Right lobe of liver (tissue), 6 donors: ENCODE data around the gene ADO. TPM values are rescaled to one million over a fixed set of nuclear protein-coding genes. Genes with fewer than 3 reads are reported as not detected.

Experiments
- ATAC-seq, 4 donors: fragments of 200-7000 bp; cut with Tn5 transposase; one replicate each; pipeline ENCODE4 v1.9.1; 2020; ENCODE audit warnings: mild to moderate bottlenecking in 4 of 4, moderate library complexity in 4 of 4
- DNase-seq, 3 donors: peaks; one replicate each; pipeline ENCODE4 v3.0.0-alpha.2; 2020
- H3K27ac ChIP-seq, 3 donors: fragments of 200-600 bp; one replicate each; pipeline ENCODE4 v1.8.0; 2022
- H3K27me3 ChIP-seq, 2 donors: fragments of 200-600 bp; one replicate each; pipeline ENCODE4 v1.8.0; 2022
- H3K36me3 ChIP-seq, 4 donors: fragments of 200-600 bp; sonication (generic) in 1 of 4; one replicate each; pipeline versions ENCODE4 v1.5.1 to v1.8.0; 2017 to 2022; ENCODE audit warnings: control low read depth in 1 of 4
- H3K4me1 ChIP-seq, 4 donors: fragments of 200-600 bp; sonication (generic) in 1 of 4; one replicate each; pipeline versions ENCODE4 v1.5.1 to v1.8.0; 2017 to 2022; ENCODE audit warnings: control low read depth in 1 of 4
- H3K4me3 ChIP-seq, 3 donors: fragments of 200-600 bp; one replicate each; pipeline ENCODE4 v1.8.0; 2022
- H3K9me3 ChIP-seq, 4 donors: fragments of 200-600 bp; sonication (generic) in 1 of 4; one replicate each; pipeline versions ENCODE4 v1.5.1 to v1.8.0; 2017 to 2022; ENCODE audit warnings: control low read depth in 1 of 4
- POLR2A ChIP-seq: fragments of 450-650 bp; IDR thresholded peaks from one replicate; pipeline ENCODE4 v1.6.1; 2017; ENCODE audit warnings: antibody characterized with exemption, mild to moderate bottlenecking
- WGBS: methylation state at CpG from one replicate; pipeline ENCODE4 v1.1.6; 2018; ENCODE audit warnings: low coverage, low lambda C conversion rate; ENCODE audit not compliant: insufficient coverage; ENCODE audit errors: missing lambda C conversion rate; 5-methylcytosine and 5-hydroxymethylcytosine counted together
- intact Hi-C, 2 donors: fragments of 100-400 bp; cut with DNase I; formaldehyde crosslinking; loops; one replicate each; pipeline versions ENCODE4 v1.11.2 to v1.14.1; 2022
- total RNA-seq, 6 experiments: library from RNA; depleted of rRNA in 2 of 6; stranded (reverse); fragments of >200 nt in 2 of 6; fragmentation: NEBNext Ultra II Directional in 3 of 6; extraction: Animal tissue kit (Norgen Biotek cat#: 25700) in 3 of 6; gene quantifications; one replicate each; pipeline versions ENCODE4 v1.1.0 to v1.2.4, GENCODE V29; 2016 to 2023
- TF ChIP-seq, protein P1 (sequence below), 4 donors: fragments of 200-600 bp in 3 of 4; fragments of 450-650 bp in 1 of 4; IDR thresholded peaks; one replicate each; pipeline versions ENCODE4 v1.5.1 to v1.8.0; 2016 to 2022; ENCODE audit warnings: antibody characterized with exemption in 4 of 4, mild to moderate bottlenecking in 2 of 4
- donor health status: DM: no; HTN: yes; CAD: no.
- donor health status: DM: no; HTN: no; CAD: no.
- donor health status: DM: no; HTN: no; CAD: no.
- donor health status: DM: no; HTN: yes; CAD: no.
- donor health status: DM: no; HTN: yes; CAD: no.

ADO gene
- total RNA-seq, 6 experiments from 2014 or later: 4.2 to 8.3 (median 5.5) TPM

DNA sequence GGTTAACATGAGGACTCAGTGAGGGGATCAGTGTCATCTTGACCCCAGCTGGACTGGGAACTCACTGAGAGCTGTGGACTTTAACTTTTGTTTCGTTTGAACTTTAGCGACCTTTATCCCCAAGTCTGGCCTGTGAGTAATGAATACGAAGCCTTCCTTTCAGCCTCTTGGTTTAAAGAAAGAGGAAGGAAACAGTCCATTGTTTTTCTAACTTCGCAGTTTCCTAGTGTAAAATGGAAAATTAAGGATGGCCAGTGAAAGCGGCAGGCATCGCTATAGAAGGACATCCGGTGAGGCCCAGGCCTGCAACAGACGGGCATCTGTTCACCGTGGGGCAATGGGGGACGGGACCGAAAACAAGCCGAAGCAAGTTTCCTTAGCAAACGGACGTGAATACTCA is 44.1 kb upstream of the ADO start:
- intact Hi-C loops: no loop called here
- 42% methylated on average over 13 of the region's 14 CpGs for WGBS
- Histone ChIP-seq H3K4me3 (no peak overlapping the region), H3K27me3 (no peaks in the 10 kb centered on the region), H3K9me3 (no peaks in the 10 kb centered on the region), H3K36me3 (no peaks in the 10 kb centered on the region), H3K27ac (peak overlapping the region in 1 of 3 donors; percentile 51), H3K4me1 (no peaks in the 10 kb centered on the region)
- TF ChIP-seq, protein P1, sequence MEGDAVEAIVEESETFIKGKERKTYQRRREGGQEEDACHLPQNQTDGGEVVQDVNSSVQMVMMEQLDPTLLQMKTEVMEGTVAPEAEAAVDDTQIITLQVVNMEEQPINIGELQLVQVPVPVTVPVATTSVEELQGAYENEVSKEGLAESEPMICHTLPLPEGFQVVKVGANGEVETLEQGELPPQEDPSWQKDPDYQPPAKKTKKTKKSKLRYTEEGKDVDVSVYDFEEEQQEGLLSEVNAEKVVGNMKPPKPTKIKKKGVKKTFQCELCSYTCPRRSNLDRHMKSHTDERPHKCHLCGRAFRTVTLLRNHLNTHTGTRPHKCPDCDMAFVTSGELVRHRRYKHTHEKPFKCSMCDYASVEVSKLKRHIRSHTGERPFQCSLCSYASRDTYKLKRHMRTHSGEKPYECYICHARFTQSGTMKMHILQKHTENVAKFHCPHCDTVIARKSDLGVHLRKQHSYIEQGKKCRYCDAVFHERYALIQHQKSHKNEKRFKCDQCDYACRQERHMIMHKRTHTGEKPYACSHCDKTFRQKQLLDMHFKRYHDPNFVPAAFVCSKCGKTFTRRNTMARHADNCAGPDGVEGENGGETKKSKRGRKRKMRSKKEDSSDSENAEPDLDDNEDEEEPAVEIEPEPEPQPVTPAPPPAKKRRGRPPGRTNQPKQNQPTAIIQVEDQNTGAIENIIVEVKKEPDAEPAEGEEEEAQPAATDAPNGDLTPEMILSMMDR (IDR thresholded peaks at IDR 0.05): no peak
- TF ChIP-seq POLR2A: no peak
- DNase-seq (peak in 1 of 3 donors; percentile 45), ATAC-seq (peak; percentile 59 to 87 (median 75))

DNA sequence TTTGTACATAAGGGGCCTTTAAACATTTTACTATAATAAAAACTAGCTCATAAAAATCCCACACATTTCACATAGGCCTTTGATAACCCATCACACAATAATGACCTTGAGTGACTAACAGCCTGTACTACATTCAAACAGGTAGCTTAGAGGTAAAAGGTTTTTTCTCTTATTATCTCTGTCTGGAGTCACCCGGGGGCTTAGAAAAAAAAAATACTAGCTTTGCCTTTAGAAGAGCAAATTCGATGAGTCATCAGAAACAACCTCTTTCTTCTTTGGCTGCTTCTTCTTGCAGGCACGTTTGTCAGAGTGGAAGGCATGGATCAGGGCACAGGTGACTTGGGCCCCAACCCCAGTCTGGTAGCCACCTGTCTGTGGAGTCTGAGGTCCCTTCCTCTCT is 43.4 kb upstream of the ADO start:
- H3K9me3 ChIP-seq: no peaks in the 10 kb centered on the region
- H3K4me3 ChIP-seq: no peak overlapping the region
- no peak overlapping the region for H3K27ac ChIP-seq
- WGBS: 56% methylated on average over 2 of the region's 3 CpGs
- ATAC-seq (no peak), DNase-seq (no peak)
- intact Hi-C loops: no loop called here
- TF ChIP-seq, protein P1 (IDR thresholded peaks at IDR 0.05): no peak
- no peak for TF ChIP-seq POLR2A
- no peaks in the 10 kb centered on the region for H3K27me3 ChIP-seq
- H3K4me1 ChIP-seq: no peaks in the 10 kb centered on the region
- H3K36me3 ChIP-seq: no peaks in the 10 kb centered on the region

DNA sequence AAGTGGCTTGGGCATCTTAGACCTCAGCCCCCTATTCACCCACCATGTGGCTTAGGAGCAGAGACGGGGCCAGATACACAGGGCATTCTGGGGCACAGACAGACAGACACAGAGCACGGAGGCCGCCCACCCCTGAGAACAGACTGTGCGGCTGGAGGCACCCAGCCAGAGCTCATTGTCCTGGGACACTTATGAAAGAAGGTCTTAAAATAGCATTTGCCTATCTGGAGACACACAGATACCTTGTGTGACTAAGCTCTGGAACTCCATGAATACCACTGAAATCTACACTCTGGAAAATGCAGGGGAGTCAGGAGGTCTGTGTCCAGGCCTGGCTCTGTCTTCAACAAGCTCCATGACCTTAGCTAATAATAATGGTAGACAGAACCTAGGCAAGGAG is 41.4 kb upstream of the ADO start:
- intact Hi-C loops: no loop called here
- no peak for ATAC-seq
- no peak overlapping the region for H3K27ac ChIP-seq
- no peak for TF ChIP-seq POLR2A
- TF ChIP-seq, protein P1 (IDR thresholded peaks at IDR 0.05): no peak
- no peak overlapping the region for H3K4me3 ChIP-seq
- H3K27me3 ChIP-seq: no peaks in the 10 kb centered on the region
- 90% methylated on average over 2 of the region's 4 CpGs for WGBS
- no peaks in the 10 kb centered on the region for H3K36me3 ChIP-seq
- no peaks in the 10 kb centered on the region for H3K9me3 ChIP-seq
- no peak for DNase-seq
- H3K4me1 ChIP-seq: no peaks in the 10 kb centered on the region

DNA sequence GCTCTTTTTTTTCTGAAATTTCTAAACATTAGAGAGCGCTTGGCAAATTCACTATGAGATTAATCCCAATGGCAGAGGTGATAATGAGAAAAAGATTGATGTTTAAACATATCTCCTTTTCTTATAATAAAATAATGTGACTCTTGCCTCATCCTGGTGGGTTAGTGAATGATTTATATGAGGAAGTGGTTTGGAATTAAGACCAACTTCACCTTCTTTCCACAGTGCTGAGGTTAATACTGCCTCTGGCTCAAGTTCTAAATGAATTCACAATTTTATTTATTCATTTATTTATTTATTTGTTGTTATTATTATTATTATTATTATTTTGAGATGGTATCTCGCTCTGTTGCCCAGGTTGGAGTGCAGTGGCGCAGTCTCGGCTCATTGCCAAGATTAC is 40.5 kb upstream of the ADO start:
- intact Hi-C loops: no loop called here
- Histone ChIP-seq H3K4me3 (no peak overlapping the region), H3K36me3 (no peaks in the 10 kb centered on the region), H3K9me3 (no peaks in the 10 kb centered on the region), H3K27ac (no peak overlapping the region), H3K4me1 (no peaks in the 10 kb centered on the region), H3K27me3 (no peaks in the 10 kb centered on the region)
- no peak for DNase-seq
- no peak for ATAC-seq
- 60% methylated on average over 2 of the region's 4 CpGs for WGBS
- TF ChIP-seq POLR2A: no peak
- TF ChIP-seq, protein P1 (IDR thresholded peaks at IDR 0.05): no peak

DNA sequence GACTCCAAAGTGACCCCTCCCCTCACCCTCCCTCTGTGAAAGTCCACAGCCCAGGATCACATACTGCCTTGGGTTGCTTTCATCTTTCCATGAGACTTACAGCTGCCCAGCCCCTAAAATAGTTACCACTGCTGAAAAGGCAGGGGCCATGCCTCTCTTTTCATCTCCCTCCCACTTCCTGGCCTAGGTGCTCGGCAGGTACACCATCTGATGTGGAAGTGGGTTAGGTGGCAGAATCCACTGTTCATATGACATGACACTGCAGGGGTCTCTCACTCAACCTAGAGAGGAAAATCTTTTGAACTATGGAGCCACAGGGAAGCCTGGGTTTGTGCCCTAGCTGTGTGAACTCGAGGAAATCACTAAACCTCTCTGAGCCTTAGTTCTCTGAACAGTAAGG is 38.8 kb upstream of the ADO start:
- H3K4me1 ChIP-seq: peaks cover 0 to 3% (median 0%) of the 10 kb centered on the region in 4 donors
- no peaks in the 10 kb centered on the region for H3K9me3 ChIP-seq
- no peaks in the 10 kb centered on the region for H3K27me3 ChIP-seq
- ATAC-seq: no peak
- H3K36me3 ChIP-seq: no peaks in the 10 kb centered on the region
- no peak overlapping the region for H3K4me3 ChIP-seq
- intact Hi-C loops: no loop called here
- TF ChIP-seq, protein P1 (IDR thresholded peaks at IDR 0.05): no peak
- no peak for TF ChIP-seq POLR2A
- 67% methylated on average over 1 of the region's 2 CpGs for WGBS
- DNase-seq: no peak
- no peak overlapping the region for H3K27ac ChIP-seq
